Liver (tissue), 9 donors: ENCODE data around the gene SMU1. TPM values are rescaled to one million over a fixed set of nuclear protein-coding genes. Genes with fewer than 3 reads are reported as not detected.

ENCODE experiments used
- DNase-seq: peaks from one replicate; pipeline ENCODE4 v3.0.0-alpha.2; 2017; ENCODE audit warnings: low spot score
- H3K27ac ChIP-seq, 2 donors: one replicate each; pipeline ENCODE4 v1.7.0; 2013; ENCODE audit warnings: inconsistent platforms in 2 of 2, low read length in 2 of 2, control low read depth in 1 of 2, low read depth in 1 of 2, mild to moderate bottlenecking in 1 of 2
- H3K27me3 ChIP-seq, 4 donors: one replicate each; pipeline versions ENCODE4 v1.6.1 to v1.7.0; 2013; ENCODE audit warnings: low read length in 3 of 4, inconsistent platforms in 1 of 4, mild to moderate bottlenecking in 1 of 4, moderate library complexity in 1 of 4; ENCODE audit not compliant: control insufficient read depth in 4 of 4, insufficient read depth in 4 of 4
- H3K36me3 ChIP-seq, 4 donors: one replicate each; pipeline versions ENCODE4 v1.6.1 to v1.7.0; 2013; ENCODE audit warnings: low read length in 3 of 4, mild to moderate bottlenecking in 3 of 4, low read depth in 1 of 4, moderate library complexity in 1 of 4; ENCODE audit not compliant: control insufficient read depth in 4 of 4, insufficient read depth in 3 of 4
- H3K4me1 ChIP-seq, 4 donors: one replicate each; pipeline versions ENCODE4 v1.6.1 to v1.7.0; 2013; ENCODE audit warnings: low read length in 3 of 4, mild to moderate bottlenecking in 3 of 4, moderate library complexity in 1 of 4; ENCODE audit not compliant: control insufficient read depth in 4 of 4, insufficient read depth in 4 of 4
- H3K4me3 ChIP-seq, 3 donors: one replicate each; pipeline versions ENCODE4 v1.6.1 to v1.7.0; 2013; ENCODE audit warnings: low read length in 3 of 3, control low read depth in 1 of 3, low read depth in 1 of 3, mild to moderate bottlenecking in 1 of 3
- H3K9ac ChIP-seq, 2 donors: one replicate each; pipeline ENCODE4 v1.7.0; 2013; ENCODE audit warnings: low read length in 2 of 2, mild to moderate bottlenecking in 2 of 2, moderate library complexity in 2 of 2, control low read depth in 1 of 2, low read depth in 1 of 2
- H3K9me3 ChIP-seq, 4 donors: one replicate each; pipeline versions ENCODE4 v1.6.1 to v1.7.0; 2013; ENCODE audit warnings: low read length in 3 of 4; ENCODE audit not compliant: control insufficient read depth in 4 of 4
- EGR1 ChIP-seq, 2 donors: IDR thresholded peaks; 2 replicates each; pipeline ENCODE4 v1.6.1; 2016 to 2018; ENCODE audit warnings: antibody characterized with exemption in 2 of 2, low read depth in 2 of 2
- FOXA1 ChIP-seq: IDR thresholded peaks from 2 replicates; pipeline ENCODE4 v1.6.1; 2016; ENCODE audit warnings: antibody characterized with exemption
- FOXA2 ChIP-seq: IDR thresholded peaks from 2 replicates; pipeline ENCODE4 v1.6.1; 2016; ENCODE audit warnings: antibody characterized with exemption
- GABPA ChIP-seq, 2 donors: IDR thresholded peaks in 1 of 2; conservative IDR thresholded peaks in 1 of 2; 2 replicates each; pipeline ENCODE4 v1.6.1; 2016; ENCODE audit warnings: antibody characterized with exemption in 2 of 2, mild to moderate bottlenecking in 1 of 2, moderate library complexity in 1 of 2
- HNF4G ChIP-seq: IDR thresholded peaks from 2 replicates; pipeline ENCODE4 v1.6.1; 2016; ENCODE audit warnings: antibody characterized with exemption
- JUND ChIP-seq, 2 donors: IDR thresholded peaks; 2 replicates each; pipeline ENCODE4 v1.6.1; 2016; ENCODE audit warnings: antibody characterized with exemption in 2 of 2
- MAX ChIP-seq: IDR thresholded peaks from 2 replicates; pipeline ENCODE4 v1.6.1; 2016; ENCODE audit warnings: antibody characterized with exemption
- NR2F2 ChIP-seq: IDR thresholded peaks from 2 replicates; pipeline ENCODE4 v1.6.1; 2016; ENCODE audit warnings: antibody characterized with exemption
- RAD21 ChIP-seq, 2 donors: IDR thresholded peaks; 2 replicates each; pipeline ENCODE4 v1.6.1; 2016; ENCODE audit warnings: antibody characterized with exemption in 2 of 2, mild to moderate bottlenecking in 2 of 2
- RXRA ChIP-seq, 2 donors: IDR thresholded peaks; 2 replicates each; pipeline ENCODE4 v1.6.1; 2017 to 2018; ENCODE audit warnings: antibody characterized with exemption in 2 of 2, mild to moderate bottlenecking in 1 of 2
- SP1 ChIP-seq: IDR thresholded peaks from 2 replicates; pipeline ENCODE4 v1.6.1; 2018; ENCODE audit warnings: antibody characterized with exemption, mild to moderate bottlenecking
- TAF1 ChIP-seq: conservative IDR thresholded peaks from 2 replicates; pipeline ENCODE4 v1.6.1; 2016; ENCODE audit warnings: antibody characterized with exemption, mild to moderate bottlenecking
- ZBTB33 ChIP-seq: IDR thresholded peaks from 2 replicates; pipeline ENCODE4 v1.6.1; 2016; ENCODE audit warnings: antibody characterized with exemption
- WGBS: extraction: QIAGEN DNeasy Blood & Tissue Kit; methylation state at CpG from one replicate; pipeline ENCODE4 v1.1.7; 2013; 5-methylcytosine and 5-hydroxymethylcytosine counted together
- polyA plus RNA-seq, 2 donors: library from polyadenylated mRNA; stranded (reverse) in 1 of 2; unstranded in 1 of 2; fragments of 200-250 nt in 1 of 2; fragments of >200 nt in 1 of 2; fragmentation: Nextera tagmentation in 1 of 2; extraction: Ambion mirVana in 1 of 2; gene quantifications; one replicate each; pipeline versions ENCODE4 v1.2.1 to v1.2.3, GENCODE V29; 2013 to 2015
- total RNA-seq, 2 donors: library from RNA; depleted of rRNA; stranded (reverse); fragments of >200 nt; gene quantifications; one replicate each; pipeline ENCODE4 v1.2.3, GENCODE V29; 2014
- TF ChIP-seq, protein P1 (sequence below): IDR thresholded peaks from 2 replicates; pipeline ENCODE4 v1.6.1; 2016; ENCODE audit warnings: antibody characterized with exemption, mild to moderate bottlenecking
- donor health status: healthy.
- donor health status: healthy.
- donor health status: healthy.
- donor health status: healthy.
- donor health status: healthy.

Gene SMU1
- total and polyA plus RNA-seq, 4 donors = 5.3 to 14.2 (median 9.5) TPM

- WGBS = 63% methylated on average over 7 of the region's 7 CpGs
- H3K9me3 ChIP-seq = no peaks in the 10 kb centered on the region
- H3K4me1 ChIP-seq = peaks cover 6 to 34% (median 23%) of the 10 kb centered on the region in 4 donors
- peaks cover 4 to 10% (median 5%) of the 10 kb centered on the region in 4 donors for H3K36me3 ChIP-seq
- TF ChIP-seq, protein P1, sequence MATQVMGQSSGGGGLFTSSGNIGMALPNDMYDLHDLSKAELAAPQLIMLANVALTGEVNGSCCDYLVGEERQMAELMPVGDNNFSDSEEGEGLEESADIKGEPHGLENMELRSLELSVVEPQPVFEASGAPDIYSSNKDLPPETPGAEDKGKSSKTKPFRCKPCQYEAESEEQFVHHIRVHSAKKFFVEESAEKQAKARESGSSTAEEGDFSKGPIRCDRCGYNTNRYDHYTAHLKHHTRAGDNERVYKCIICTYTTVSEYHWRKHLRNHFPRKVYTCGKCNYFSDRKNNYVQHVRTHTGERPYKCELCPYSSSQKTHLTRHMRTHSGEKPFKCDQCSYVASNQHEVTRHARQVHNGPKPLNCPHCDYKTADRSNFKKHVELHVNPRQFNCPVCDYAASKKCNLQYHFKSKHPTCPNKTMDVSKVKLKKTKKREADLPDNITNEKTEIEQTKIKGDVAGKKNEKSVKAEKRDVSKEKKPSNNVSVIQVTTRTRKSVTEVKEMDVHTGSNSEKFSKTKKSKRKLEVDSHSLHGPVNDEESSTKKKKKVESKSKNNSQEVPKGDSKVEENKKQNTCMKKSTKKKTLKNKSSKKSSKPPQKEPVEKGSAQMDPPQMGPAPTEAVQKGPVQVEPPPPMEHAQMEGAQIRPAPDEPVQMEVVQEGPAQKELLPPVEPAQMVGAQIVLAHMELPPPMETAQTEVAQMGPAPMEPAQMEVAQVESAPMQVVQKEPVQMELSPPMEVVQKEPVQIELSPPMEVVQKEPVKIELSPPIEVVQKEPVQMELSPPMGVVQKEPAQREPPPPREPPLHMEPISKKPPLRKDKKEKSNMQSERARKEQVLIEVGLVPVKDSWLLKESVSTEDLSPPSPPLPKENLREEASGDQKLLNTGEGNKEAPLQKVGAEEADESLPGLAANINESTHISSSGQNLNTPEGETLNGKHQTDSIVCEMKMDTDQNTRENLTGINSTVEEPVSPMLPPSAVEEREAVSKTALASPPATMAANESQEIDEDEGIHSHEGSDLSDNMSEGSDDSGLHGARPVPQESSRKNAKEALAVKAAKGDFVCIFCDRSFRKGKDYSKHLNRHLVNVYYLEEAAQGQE = no peak
- TF ChIP-seq ZBTB33 (no peak), EGR1 (IDR thresholded peaks at IDR 0.05; ENCODE audit: low read depth in 2 of 2) (no peak), MAX (no peak)
- H3K9ac ChIP-seq = no peak overlapping the region
- no peak for DNase-seq
- H3K27me3 ChIP-seq = no peaks in the 10 kb centered on the region
- no peak overlapping the region for H3K4me3 ChIP-seq
- H3K27ac ChIP-seq = no peak overlapping the region
Observed at GRCh38 chr9:33022755-33023154, 53.7 kb downstream of the SMU1 start.

GRCh38 chr9:33022303-33022702 is 54.2 kb downstream of the SMU1 start:
- H3K27ac ChIP-seq = no peak overlapping the region
- no peaks in the 10 kb centered on the region for H3K9me3 ChIP-seq
- H3K9ac ChIP-seq = no peak overlapping the region
- WGBS = 92% methylated on average over 3 of the region's 3 CpGs
- H3K4me3 ChIP-seq = no peak overlapping the region
- H3K36me3 ChIP-seq = peaks cover 4 to 10% (median 4%) of the 10 kb centered on the region in 4 donors
- H3K27me3 ChIP-seq = no peaks in the 10 kb centered on the region
- peaks cover 1 to 30% (median 18%) of the 10 kb centered on the region in 4 donors for H3K4me1 ChIP-seq
- DNase-seq = no peak
- TF ChIP-seq NR2F2 = no peak
- no peak for TF ChIP-seq JUND (IDR thresholded peaks at IDR 0.05)
- no peak for TF ChIP-seq RXRA (IDR thresholded peaks at IDR 0.05)
- no peak for TF ChIP-seq FOXA2
- no peak for TF ChIP-seq GABPA (IDR thresholded peaks at IDR 0.05 in 1 of 2, conservative IDR thresholded peaks at IDR 0.05 in 1 of 2)
- no peak for TF ChIP-seq RAD21 (IDR thresholded peaks at IDR 0.05)
- TF ChIP-seq HNF4G = no peak
- TF ChIP-seq TAF1 = no peak
- TF ChIP-seq SP1 = no peak
- no peak for TF ChIP-seq MAX
- TF ChIP-seq FOXA1 = no peak
